CD14-positive monocyte (primary cell): Measurements from ENCODE around the gene GRIK4. TPM values are rescaled to one million over a fixed set of nuclear protein-coding genes. Genes with fewer than 3 reads are reported as not detected.

ENCODE experiments used
- DNase-seq, 3 donors: peaks; one replicate each; pipeline ENCODE4 v3.0.0-alpha.2; 2011 to 2022
- H2AFZ ChIP-seq: 2 replicates; pipeline ENCODE4 v1.6.0; 2012; ENCODE audit warnings: mild to moderate bottlenecking, low read depth, low read length, inconsistent platforms; ENCODE audit not compliant: insufficient read depth, poor library complexity, severe bottlenecking
- H3K27ac ChIP-seq, 2 donors: 1 replicate in 1 of 2; 2 replicates in 1 of 2; pipeline ENCODE4 v1.5.1; 2012 to 2013; ENCODE audit warnings: low read length in 2 of 2, control low read depth in 1 of 2, inconsistent platforms in 1 of 2, low read depth in 1 of 2, mild to moderate bottlenecking in 1 of 2
- H3K27me3 ChIP-seq, 2 donors: one replicate each; pipeline versions ENCODE4 v1.6.0 to v1.6.1; 2011 to 2013; ENCODE audit warnings: low read length in 2 of 2; ENCODE audit not compliant: control insufficient read depth in 2 of 2, insufficient read depth in 2 of 2
- H3K36me3 ChIP-seq, 2 donors: replicated peaks in 1 of 2; 1 replicate in 1 of 2; 2 replicates in 1 of 2; pipeline versions ENCODE4 v1.5.1 to v1.6.1; 2012 to 2013; ENCODE audit warnings: low read length in 2 of 2, control low read depth in 1 of 2, inconsistent platforms in 1 of 2, mild to moderate bottlenecking in 1 of 2; ENCODE audit not compliant: insufficient read depth in 2 of 2, control insufficient read depth in 1 of 2
- H3K4me1 ChIP-seq, 2 donors: 1 replicate in 1 of 2; 2 replicates in 1 of 2; pipeline versions ENCODE4 v1.5.1 to v1.6.1; 2012 to 2013; ENCODE audit warnings: low read length in 2 of 2, control low read depth in 1 of 2, inconsistent platforms in 1 of 2, mild to moderate bottlenecking in 1 of 2, moderate library complexity in 1 of 2; ENCODE audit not compliant: insufficient read depth in 2 of 2, control insufficient read depth in 1 of 2
- H3K4me2 ChIP-seq: replicated peaks from 2 replicates; pipeline ENCODE3; 2012; ENCODE audit warnings: low read length, moderate library complexity, mild to moderate bottlenecking; ENCODE audit not compliant: poor library complexity, severe bottlenecking; ENCODE audit errors: extremely low read depth
- H3K4me3 ChIP-seq, 3 experiments: fragments of 200-600 bp in 1 of 3; sonication (generic) in 1 of 3; replicated peaks in 1 of 3; 1 replicate in 2 of 3; 2 replicates in 1 of 3; pipeline ENCODE4 v1.5.1; 2011 to 2013; ENCODE audit warnings: low read length in 3 of 3, mild to moderate bottlenecking in 3 of 3, control low read depth in 2 of 3, low read depth in 2 of 3, inconsistent platforms in 1 of 3, moderate library complexity in 1 of 3
- H3K79me2 ChIP-seq: 2 replicates; pipeline ENCODE4 v1.6.0; 2012; ENCODE audit warnings: mild to moderate bottlenecking, control low read depth, inconsistent platforms, low read length, moderate library complexity; ENCODE audit not compliant: insufficient read depth
- H3K9ac ChIP-seq: 2 replicates; pipeline ENCODE4 v1.6.0; 2017; ENCODE audit warnings: low read length, mild to moderate bottlenecking; ENCODE audit not compliant: insufficient read depth, poor library complexity, severe bottlenecking
- H3K9me3 ChIP-seq, 2 donors: replicated peaks in 1 of 2; 1 replicate in 1 of 2; 2 replicates in 1 of 2; pipeline versions ENCODE4 v1.5.1 to v1.6.1; 2012 to 2013; ENCODE audit warnings: low read length in 2 of 2, control low read depth in 1 of 2; ENCODE audit not compliant: control insufficient read depth in 1 of 2, insufficient read depth in 1 of 2
- H4K20me1 ChIP-seq: 2 replicates; pipeline ENCODE4 v1.6.0; 2012; ENCODE audit warnings: mild to moderate bottlenecking, low read length, control low read depth, moderate library complexity; ENCODE audit not compliant: insufficient read depth
- H3K27ac Mint-ChIP-seq, 7 donors: one replicate each; pipeline ENCODE4 v1.8.0; 2020; ENCODE audit warnings: mild to moderate bottlenecking in 7 of 7, mixed read lengths in 7 of 7, moderate library complexity in 6 of 7, inconsistent platforms in 2 of 7
- H3K27me3 Mint-ChIP-seq, 3 donors: one replicate each; pipeline ENCODE4 v1.8.0; 2021 to 2022; ENCODE audit warnings: low read depth in 3 of 3, mild to moderate bottlenecking in 3 of 3, mixed read lengths in 3 of 3, moderate library complexity in 3 of 3, inconsistent platforms in 1 of 3
- H3K36me3 Mint-ChIP-seq, 2 donors: one replicate each; pipeline ENCODE4 v1.8.0; 2020; ENCODE audit warnings: mixed read lengths in 2 of 2, inconsistent platforms in 1 of 2, mild to moderate bottlenecking in 1 of 2
- H3K4me1 Mint-ChIP-seq: one replicate; pipeline ENCODE4 v1.8.0; 2020; ENCODE audit warnings: mild to moderate bottlenecking, mixed read lengths
- H3K4me3 Mint-ChIP-seq, 2 donors: one replicate each; pipeline ENCODE4 v1.8.0; 2020; ENCODE audit warnings: mild to moderate bottlenecking in 2 of 2, mixed read lengths in 2 of 2, moderate library complexity in 1 of 2
- H3K9me3 Mint-ChIP-seq, 7 donors: one replicate each; pipeline ENCODE4 v1.8.0; 2020 to 2022; ENCODE audit warnings: mixed read lengths in 7 of 7, mild to moderate bottlenecking in 6 of 7, moderate library complexity in 6 of 7, inconsistent platforms in 2 of 7
- CTCF ChIP-seq: fragments of 200-600 bp; IDR thresholded peaks from one replicate; pipeline ENCODE4 v1.8.0; 2022; ENCODE audit warnings: antibody characterized with exemption, mild to moderate bottlenecking
- WGBS: methylation state at CpG from one replicate; pipeline ENCODE4 v1.1.5; 2013; ENCODE audit warnings: missing lambda C conversion rate; ENCODE audit not compliant: insufficient coverage; 5-methylcytosine and 5-hydroxymethylcytosine counted together
- intact Hi-C, 2 donors: fragments of 100-400 bp; cut with micrococcal nuclease; formaldehyde crosslinking; loops; one replicate each; pipeline versions ENCODE4 v1.15.0 to v1.15.1; 2023
- polyA plus RNA-seq, 3 donors: library from polyadenylated mRNA; depleted of rRNA in 1 of 3; unstranded in 2 of 3; stranded (reverse) in 1 of 3; fragments of 300-500 nt in 2 of 3; fragments of >200 nt in 1 of 3; fragmentation: Illumina TruSeq in 2 of 3; gene quantifications; 1 replicate in 2 of 3; 2 replicates in 1 of 3; pipeline ENCODE4 v1.2.3, GENCODE V29; 2012 to 2021

GRIK4 gene
- polyA plus RNA-seq, 3 donors: not detected

GRCh38 chr11:120528749-120529148, 17.2 kb downstream of the GRIK4 start:
- Histone ChIP-seq H3K4me2 (no peak overlapping the region), H3K4me1 (no peaks in the 10 kb centered on the region), H3K27ac (no peak overlapping the region), H3K4me3 (no peak overlapping the region), H2AFZ (no peak overlapping the region), H3K9ac (no peak overlapping the region), H4K20me1 (no peaks in the 10 kb centered on the region), H3K36me3 (no peaks in the 10 kb centered on the region), H3K27me3 (peaks cover 0 to 6% of the 10 kb centered on the region in 2 donors), H3K79me2 (no peaks in the 10 kb centered on the region), H3K9me3 (no peaks in the 10 kb centered on the region)
- intact Hi-C loops: no loop called here
- DNase-seq: no peak
- no peaks in the 10 kb centered on the region for H3K36me3 Mint-ChIP-seq
- H3K27me3 Mint-ChIP-seq: peaks cover 9 to 30% (median 17%) of the 10 kb centered on the region in 3 donors
- 60% methylated on average over 2 of the region's 4 CpGs for WGBS
- H3K9me3 Mint-ChIP-seq: peaks cover 0 to 2% (median 0%) of the 10 kb centered on the region in 7 donors
- no peak overlapping the region for H3K4me3 Mint-ChIP-seq
- H3K4me1 Mint-ChIP-seq: no peaks in the 10 kb centered on the region
- no peak overlapping the region for H3K27ac Mint-ChIP-seq
- TF ChIP-seq CTCF: no peak

- Mint-ChIP-seq H3K27ac (no peak overlapping the region), H3K4me3 (no peak overlapping the region), H3K36me3 (no peaks in the 10 kb centered on the region), H3K4me1 (no peaks in the 10 kb centered on the region), H3K9me3 (peaks cover 0 to 2% (median 0%) of the 10 kb centered on the region in 7 donors), H3K27me3 (peaks cover 9 to 25% (median 14%) of the 10 kb centered on the region in 3 donors)
- H3K27ac ChIP-seq: no peak overlapping the region
- WGBS: 96% methylated on average over 6 of the region's 7 CpGs
- no peaks in the 10 kb centered on the region for H3K79me2 ChIP-seq
- no peaks in the 10 kb centered on the region for H4K20me1 ChIP-seq
- no peaks in the 10 kb centered on the region for H3K36me3 ChIP-seq
- no peaks in the 10 kb centered on the region for H3K9me3 ChIP-seq
- no peak overlapping the region for H2AFZ ChIP-seq
- H3K4me3 ChIP-seq: no peak overlapping the region
- DNase-seq: no peak
- H3K9ac ChIP-seq: no peak overlapping the region
- H3K4me1 ChIP-seq: no peaks in the 10 kb centered on the region
- H3K4me2 ChIP-seq: no peak overlapping the region
- H3K27me3 ChIP-seq: peaks cover 0 to 6% of the 10 kb centered on the region in 2 donors
- no peak for TF ChIP-seq CTCF
- intact Hi-C loops: no loop called here
These were observed 17.7 kb downstream of the GRIK4 start for GRCh38 chr11:120529214-120529613.
